Neural progenitor cell (in vitro differentiated cells): ENCODE measurements around the gene CRYBB3.
"Not testable (repeated sequence)": the region's sequence is repeated elsewhere in the genome, so short reads cannot be mapped to it uniquely, and the experiment has no call there.

Source experiments
- CTCF ChIP-seq: fragments of 200-600 bp; sonication (generic); IDR thresholded peaks from 2 replicates; pipeline ENCODE4 v1.5.1; 2017; ENCODE audit warnings: antibody characterized with exemption, mild to moderate bottlenecking
- EZH2 ChIP-seq: fragments of 200-600 bp; sonication (generic); IDR thresholded peaks from 2 replicates; pipeline ENCODE4 v1.6.1; 2017; ENCODE audit warnings: antibody characterized with exemption, mild to moderate bottlenecking, moderate library complexity

GRCh38 chr22:25230760-25231159, 31.1 kb downstream of the CRYBB3 start:
- not testable (repeated sequence) for TF ChIP-seq CTCF, EZH2
